ENCODE data around the gene AIMP2.

AIMP2 gene

DNA sequence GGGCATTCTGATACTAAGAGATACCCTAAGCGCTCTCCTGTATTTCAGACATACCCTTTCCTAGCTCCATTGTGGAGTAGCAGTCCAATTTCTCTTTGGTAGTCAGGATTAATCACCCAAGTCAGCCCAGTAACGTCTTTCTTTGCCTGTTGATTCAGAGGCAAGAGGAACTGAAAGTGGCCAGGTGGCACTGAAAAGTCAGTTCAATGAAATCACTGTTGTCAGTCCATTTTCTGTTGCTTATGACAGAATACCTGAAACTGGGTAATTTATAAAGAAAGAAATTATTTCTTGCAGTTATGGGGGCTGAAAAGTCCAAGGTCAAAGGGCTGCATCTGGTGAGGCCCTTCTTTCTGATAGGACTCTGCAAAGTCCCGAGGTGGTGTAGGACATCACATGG is 62.3 kb downstream of the AIMP2 start:
- TF ChIP-seq, protein P1, sequence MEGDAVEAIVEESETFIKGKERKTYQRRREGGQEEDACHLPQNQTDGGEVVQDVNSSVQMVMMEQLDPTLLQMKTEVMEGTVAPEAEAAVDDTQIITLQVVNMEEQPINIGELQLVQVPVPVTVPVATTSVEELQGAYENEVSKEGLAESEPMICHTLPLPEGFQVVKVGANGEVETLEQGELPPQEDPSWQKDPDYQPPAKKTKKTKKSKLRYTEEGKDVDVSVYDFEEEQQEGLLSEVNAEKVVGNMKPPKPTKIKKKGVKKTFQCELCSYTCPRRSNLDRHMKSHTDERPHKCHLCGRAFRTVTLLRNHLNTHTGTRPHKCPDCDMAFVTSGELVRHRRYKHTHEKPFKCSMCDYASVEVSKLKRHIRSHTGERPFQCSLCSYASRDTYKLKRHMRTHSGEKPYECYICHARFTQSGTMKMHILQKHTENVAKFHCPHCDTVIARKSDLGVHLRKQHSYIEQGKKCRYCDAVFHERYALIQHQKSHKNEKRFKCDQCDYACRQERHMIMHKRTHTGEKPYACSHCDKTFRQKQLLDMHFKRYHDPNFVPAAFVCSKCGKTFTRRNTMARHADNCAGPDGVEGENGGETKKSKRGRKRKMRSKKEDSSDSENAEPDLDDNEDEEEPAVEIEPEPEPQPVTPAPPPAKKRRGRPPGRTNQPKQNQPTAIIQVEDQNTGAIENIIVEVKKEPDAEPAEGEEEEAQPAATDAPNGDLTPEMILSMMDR (IDR thresholded peaks at IDR 0.05): no peak
- no peak for TF ChIP-seq ZFX (IDR thresholded peaks at IDR 0.05; ENCODE audit: borderline replicate concordance)
- H3K27ac ChIP-seq: no peak overlapping the region

Data from 22Rv1 (cell line).